HepG2 (cell line): Measurements from ENCODE around the gene EIF1AD. TPM values are rescaled to one million over a fixed set of nuclear protein-coding genes. Genes with fewer than 3 reads are reported as not detected.

Experiments used
- EHMT2 ChIP-seq: fragments of 200-600 bp; sonication (generic); IDR thresholded peaks from 2 replicates; pipeline ENCODE4 v1.7.0; 2017; ENCODE audit warnings: antibody characterized with exemption, low read depth, low read length, borderline replicate concordance
- GATAD1 ChIP-seq: IDR thresholded peaks from 2 replicates; pipeline ENCODE4 v1.6.1; 2016; ENCODE audit warnings: missing genetic modification reagents, missing compliant biosample characterization
- HNRNPK ChIP-seq: fragments of 200-400 bp; formaldehyde crosslinking; IDR thresholded peaks from 2 replicates; pipeline ENCODE4 v1.6.1; 2018; ENCODE audit warnings: low read length, low read depth, moderate library complexity, mild to moderate bottlenecking; ENCODE audit not compliant: poor library complexity, severe bottlenecking
- KDM5B ChIP-seq: sonication (generic); formaldehyde crosslinking; IDR thresholded peaks from 2 replicates; pipeline ENCODE4 v1.4.0; 2020; ENCODE audit warnings: missing genetic modification reagents, mild to moderate bottlenecking, borderline replicate concordance
- PHF8 ChIP-seq: sonication (generic); formaldehyde crosslinking; IDR thresholded peaks from 2 replicates; pipeline ENCODE4 v1.5.0; 2020; ENCODE audit warnings: missing genetic modification reagents
- RFX5 ChIP-seq: IDR thresholded peaks from 2 replicates; pipeline ENCODE4 v1.6.1; 2011; ENCODE audit warnings: low read depth, low read length, improper control_type of control experiment
- ZFP41 ChIP-seq: sonication (generic); formaldehyde crosslinking; IDR thresholded peaks from 2 replicates; pipeline ENCODE4 v1.4.0; 2020; ENCODE audit warnings: mild to moderate bottlenecking, missing genetic modification reagents, borderline replicate concordance
- ZIK1 ChIP-seq: sonication (generic); formaldehyde crosslinking; IDR thresholded peaks from 2 replicates; pipeline ENCODE4 v1.5.0; 2020; ENCODE audit warnings: mild to moderate bottlenecking, low read depth, missing genetic modification reagents, borderline replicate concordance
- ZNF317 ChIP-seq: sonication (generic); formaldehyde crosslinking; IDR thresholded peaks from 2 replicates; pipeline ENCODE4 v1.5.0; 2020; ENCODE audit warnings: mild to moderate bottlenecking, missing genetic modification reagents
- ZNF550 ChIP-seq: sonication (generic); formaldehyde crosslinking; IDR thresholded peaks from 2 replicates; pipeline ENCODE4 v1.4.0; 2020; ENCODE audit warnings: mild to moderate bottlenecking, missing genetic modification reagents, borderline replicate concordance
- ZNF644 ChIP-seq: IDR thresholded peaks from 2 replicates; pipeline ENCODE4 v1.6.1; 2016; ENCODE audit warnings: low read depth
- ZNF720 ChIP-seq: sonication (generic); formaldehyde crosslinking; IDR thresholded peaks from 2 replicates; pipeline ENCODE4 v1.4.0; 2020; ENCODE audit warnings: missing genetic modification reagents
- polyA plus RNA-seq, 8 experiments: library from polyadenylated mRNA; depleted of rRNA in 3 of 8; stranded (reverse) in 7 of 8; unstranded in 1 of 8; fragments of >200 nt; fragmentation: Illumina TruSeq in 4 of 8; extraction: Trizol in 4 of 8; gene quantifications; 2 replicates each; pipeline versions ENCODE4 v1.2.1 to v1.2.3, GENCODE V29; 2011 to 2016; ENCODE audit warnings: low read depth in 4 of 8, missing spikeins in 1 of 8, mixed read lengths in 1 of 8; ENCODE audit not compliant: insufficient read depth in 1 of 8
- total RNA-seq, 5 experiments: library from RNA; depleted of rRNA; stranded (reverse); fragments of >200 nt; fragmentation: Illumina TruSeq; extraction: Trizol; gene quantifications; 2 replicates each; pipeline ENCODE4 v1.2.3, GENCODE V29; 2016; ENCODE audit warnings: low read depth in 1 of 5
- TF ChIP-seq, protein P1 (sequence below): sonication (generic); formaldehyde crosslinking; IDR thresholded peaks from 2 replicates; pipeline ENCODE4 v1.4.0; 2020; ENCODE audit warnings: mild to moderate bottlenecking, missing genetic modification reagents
- TF ChIP-seq, protein P2 (sequence below): IDR thresholded peaks from 2 replicates; pipeline ENCODE4 v1.6.1; 2016; ENCODE audit warnings: low read depth, borderline replicate concordance
- TF ChIP-seq, protein P3 (sequence below): sonication (generic); formaldehyde crosslinking; IDR thresholded peaks from 2 replicates; pipeline ENCODE4 v1.9.0; 2021; ENCODE audit warnings: missing genetic modification reagents, borderline replicate concordance
- TF ChIP-seq, protein P4 (sequence below): sonication (generic); formaldehyde crosslinking; IDR thresholded peaks from 2 replicates; pipeline ENCODE4 v1.5.0; 2020; ENCODE audit warnings: mild to moderate bottlenecking, missing genetic modification reagents
- TF ChIP-seq, protein P5 (sequence below): sonication (generic); formaldehyde crosslinking; IDR thresholded peaks from 2 replicates; pipeline ENCODE4 v1.4.0; 2020; ENCODE audit warnings: missing genetic modification reagents, borderline replicate concordance

Gene EIF1AD
- total and polyA plus RNA-seq, 2 of the 13 experiments (the other 11 are each of a cell fraction or from before 2014, with no cell fraction given) = 18.2 to 30.8 TPM

DNA sequence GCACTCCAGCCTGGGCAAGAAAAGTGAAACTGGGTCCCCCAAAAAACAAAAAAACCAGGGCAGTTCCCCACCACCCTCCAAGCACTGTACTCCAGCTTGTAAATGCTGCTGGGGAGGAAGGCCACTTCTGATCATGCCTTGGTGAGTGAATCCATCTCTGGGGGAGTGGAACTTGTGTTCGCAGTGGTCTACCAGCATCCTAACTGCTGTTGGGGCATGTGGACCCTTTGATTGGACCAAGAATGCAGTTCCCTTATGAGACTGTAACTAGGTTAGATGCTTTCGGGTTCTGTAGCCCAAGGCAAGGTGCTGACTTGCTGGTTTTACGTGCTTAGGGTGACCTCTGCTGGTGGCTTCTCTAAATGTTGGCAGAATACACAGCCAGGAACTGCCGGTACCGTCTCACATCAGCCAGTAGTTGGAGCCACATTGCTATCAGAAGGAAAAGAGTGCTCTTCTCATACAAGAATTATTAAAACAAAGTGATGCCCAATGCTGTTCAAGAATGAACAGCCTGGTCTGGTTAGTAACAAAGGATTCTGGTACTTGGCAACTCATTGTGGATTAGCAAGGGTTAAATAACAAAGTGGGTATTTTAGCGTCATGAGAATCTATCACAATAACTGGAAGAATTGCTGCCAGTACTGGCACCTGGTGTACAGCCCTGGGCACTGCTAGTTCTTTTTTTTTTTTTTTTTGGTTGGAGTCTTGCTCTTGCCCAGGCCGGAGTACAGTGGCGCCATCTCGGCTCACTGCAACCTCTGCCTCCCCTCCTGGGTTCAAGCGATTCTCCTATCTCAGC is 13.0 kb downstream of the EIF1AD start (continued):
- TF ChIP-seq, protein P1, sequence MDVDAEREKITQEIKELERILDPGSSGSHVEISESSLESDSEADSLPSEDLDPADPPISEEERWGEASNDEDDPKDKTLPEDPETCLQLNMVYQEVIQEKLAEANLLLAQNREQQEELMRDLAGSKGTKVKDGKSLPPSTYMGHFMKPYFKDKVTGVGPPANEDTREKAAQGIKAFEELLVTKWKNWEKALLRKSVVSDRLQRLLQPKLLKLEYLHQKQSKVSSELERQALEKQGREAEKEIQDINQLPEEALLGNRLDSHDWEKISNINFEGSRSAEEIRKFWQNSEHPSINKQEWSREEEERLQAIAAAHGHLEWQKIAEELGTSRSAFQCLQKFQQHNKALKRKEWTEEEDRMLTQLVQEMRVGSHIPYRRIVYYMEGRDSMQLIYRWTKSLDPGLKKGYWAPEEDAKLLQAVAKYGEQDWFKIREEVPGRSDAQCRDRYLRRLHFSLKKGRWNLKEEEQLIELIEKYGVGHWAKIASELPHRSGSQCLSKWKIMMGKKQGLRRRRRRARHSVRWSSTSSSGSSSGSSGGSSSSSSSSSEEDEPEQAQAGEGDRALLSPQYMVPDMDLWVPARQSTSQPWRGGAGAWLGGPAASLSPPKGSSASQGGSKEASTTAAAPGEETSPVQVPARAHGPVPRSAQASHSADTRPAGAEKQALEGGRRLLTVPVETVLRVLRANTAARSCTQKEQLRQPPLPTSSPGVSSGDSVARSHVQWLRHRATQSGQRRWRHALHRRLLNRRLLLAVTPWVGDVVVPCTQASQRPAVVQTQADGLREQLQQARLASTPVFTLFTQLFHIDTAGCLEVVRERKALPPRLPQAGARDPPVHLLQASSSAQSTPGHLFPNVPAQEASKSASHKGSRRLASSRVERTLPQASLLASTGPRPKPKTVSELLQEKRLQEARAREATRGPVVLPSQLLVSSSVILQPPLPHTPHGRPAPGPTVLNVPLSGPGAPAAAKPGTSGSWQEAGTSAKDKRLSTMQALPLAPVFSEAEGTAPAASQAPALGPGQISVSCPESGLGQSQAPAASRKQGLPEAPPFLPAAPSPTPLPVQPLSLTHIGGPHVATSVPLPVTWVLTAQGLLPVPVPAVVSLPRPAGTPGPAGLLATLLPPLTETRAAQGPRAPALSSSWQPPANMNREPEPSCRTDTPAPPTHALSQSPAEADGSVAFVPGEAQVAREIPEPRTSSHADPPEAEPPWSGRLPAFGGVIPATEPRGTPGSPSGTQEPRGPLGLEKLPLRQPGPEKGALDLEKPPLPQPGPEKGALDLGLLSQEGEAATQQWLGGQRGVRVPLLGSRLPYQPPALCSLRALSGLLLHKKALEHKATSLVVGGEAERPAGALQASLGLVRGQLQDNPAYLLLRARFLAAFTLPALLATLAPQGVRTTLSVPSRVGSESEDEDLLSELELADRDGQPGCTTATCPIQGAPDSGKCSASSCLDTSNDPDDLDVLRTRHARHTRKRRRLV (CRISPR knock-in tag) = no peak
- TF ChIP-seq, protein P2, sequence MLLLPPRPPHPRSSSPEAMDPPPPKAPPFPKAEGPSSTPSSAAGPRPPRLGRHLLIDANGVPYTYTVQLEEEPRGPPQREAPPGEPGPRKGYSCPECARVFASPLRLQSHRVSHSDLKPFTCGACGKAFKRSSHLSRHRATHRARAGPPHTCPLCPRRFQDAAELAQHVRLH (CRISPR knock-in tag) = peak; percentile 42; the same call in 1 of the 2 replicates
- no peak for TF ChIP-seq ZFP41
- no peak for TF ChIP-seq ZNF550 (CRISPR knock-in tag)
- TF ChIP-seq ZNF317 = no peak
- TF ChIP-seq ZNF644 (CRISPR knock-in tag) = no peak
- TF ChIP-seq, protein P3, sequence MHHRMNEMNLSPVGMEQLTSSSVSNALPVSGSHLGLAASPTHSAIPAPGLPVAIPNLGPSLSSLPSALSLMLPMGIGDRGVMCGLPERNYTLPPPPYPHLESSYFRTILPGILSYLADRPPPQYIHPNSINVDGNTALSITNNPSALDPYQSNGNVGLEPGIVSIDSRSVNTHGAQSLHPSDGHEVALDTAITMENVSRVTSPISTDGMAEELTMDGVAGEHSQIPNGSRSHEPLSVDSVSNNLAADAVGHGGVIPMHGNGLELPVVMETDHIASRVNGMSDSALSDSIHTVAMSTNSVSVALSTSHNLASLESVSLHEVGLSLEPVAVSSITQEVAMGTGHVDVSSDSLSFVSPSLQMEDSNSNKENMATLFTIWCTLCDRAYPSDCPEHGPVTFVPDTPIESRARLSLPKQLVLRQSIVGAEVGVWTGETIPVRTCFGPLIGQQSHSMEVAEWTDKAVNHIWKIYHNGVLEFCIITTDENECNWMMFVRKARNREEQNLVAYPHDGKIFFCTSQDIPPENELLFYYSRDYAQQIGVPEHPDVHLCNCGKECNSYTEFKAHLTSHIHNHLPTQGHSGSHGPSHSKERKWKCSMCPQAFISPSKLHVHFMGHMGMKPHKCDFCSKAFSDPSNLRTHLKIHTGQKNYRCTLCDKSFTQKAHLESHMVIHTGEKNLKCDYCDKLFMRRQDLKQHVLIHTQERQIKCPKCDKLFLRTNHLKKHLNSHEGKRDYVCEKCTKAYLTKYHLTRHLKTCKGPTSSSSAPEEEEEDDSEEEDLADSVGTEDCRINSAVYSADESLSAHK (CRISPR knock-in tag) = no peak
- TF ChIP-seq PHF8 (CRISPR knock-in tag) = no peak
- no peak for TF ChIP-seq KDM5B (CRISPR knock-in tag)
- no peak for TF ChIP-seq ZIK1 (CRISPR knock-in tag)
- TF ChIP-seq, protein P4, sequence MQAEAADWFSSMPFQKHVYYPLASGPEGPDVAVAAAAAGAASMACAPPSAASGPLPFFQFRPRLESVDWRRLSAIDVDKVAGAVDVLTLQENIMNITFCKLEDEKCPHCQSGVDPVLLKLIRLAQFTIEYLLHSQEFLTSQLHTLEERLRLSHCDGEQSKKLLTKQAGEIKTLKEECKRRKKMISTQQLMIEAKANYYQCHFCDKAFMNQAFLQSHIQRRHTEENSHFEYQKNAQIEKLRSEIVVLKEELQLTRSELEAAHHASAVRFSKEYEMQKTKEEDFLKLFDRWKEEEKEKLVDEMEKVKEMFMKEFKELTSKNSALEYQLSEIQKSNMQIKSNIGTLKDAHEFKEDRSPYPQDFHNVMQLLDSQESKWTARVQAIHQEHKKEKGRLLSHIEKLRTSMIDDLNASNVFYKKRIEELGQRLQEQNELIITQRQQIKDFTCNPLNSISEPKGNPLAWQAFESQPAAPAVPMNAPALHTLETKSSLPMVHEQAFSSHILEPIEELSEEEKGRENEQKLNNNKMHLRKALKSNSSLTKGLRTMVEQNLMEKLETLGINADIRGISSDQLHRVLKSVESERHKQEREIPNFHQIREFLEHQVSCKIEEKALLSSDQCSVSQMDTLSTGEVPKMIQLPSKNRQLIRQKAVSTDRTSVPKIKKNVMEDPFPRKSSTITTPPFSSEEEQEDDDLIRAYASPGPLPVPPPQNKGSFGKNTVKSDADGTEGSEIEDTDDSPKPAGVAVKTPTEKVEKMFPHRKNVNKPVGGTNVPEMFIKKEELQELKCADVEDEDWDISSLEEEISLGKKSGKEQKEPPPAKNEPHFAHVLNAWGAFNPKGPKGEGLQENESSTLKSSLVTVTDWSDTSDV (CRISPR knock-in tag) = no peak
- no peak for TF ChIP-seq HNRNPK
- TF ChIP-seq ZNF720 = no peak
- TF ChIP-seq, protein P5, sequence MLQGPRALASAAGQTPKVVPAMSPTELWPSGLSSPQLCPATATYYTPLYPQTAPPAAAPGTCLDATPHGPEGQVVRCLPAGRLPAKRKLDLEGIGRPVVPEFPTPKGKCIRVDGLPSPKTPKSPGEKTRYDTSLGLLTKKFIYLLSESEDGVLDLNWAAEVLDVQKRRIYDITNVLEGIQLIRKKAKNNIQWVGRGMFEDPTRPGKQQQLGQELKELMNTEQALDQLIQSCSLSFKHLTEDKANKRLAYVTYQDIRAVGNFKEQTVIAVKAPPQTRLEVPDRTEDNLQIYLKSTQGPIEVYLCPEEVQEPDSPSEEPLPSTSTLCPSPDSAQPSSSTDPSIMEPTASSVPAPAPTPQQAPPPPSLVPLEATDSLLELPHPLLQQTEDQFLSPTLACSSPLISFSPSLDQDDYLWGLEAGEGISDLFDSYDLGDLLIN (CRISPR knock-in tag) = no peak
- TF ChIP-seq RFX5 = 0 out of 2 replicates have a peak, but pooled peaks have one; percentile 24
- peak; percentile 61; the same call in 1 of the 2 replicates for TF ChIP-seq GATAD1 (CRISPR knock-in tag)
- TF ChIP-seq EHMT2 = no peak
